Hypothalamus (tissue), 51 donors: ENCODE results near the gene CEMP1.
"Not testable (repeated sequence)": the region's sequence is repeated elsewhere in the genome, so short reads cannot be mapped to it uniquely, and the experiment has no call there.

Source experiments
- DNase-seq, 51 donors: peaks; one replicate each; lab custom pipeline; 2025; lab: John Stamatoyannopoulos, UW

CEMP1 gene

GRCh38 chr16:2537451-2538379, 6.5 kb upstream of the CEMP1 start, which contains the start of gene PDPK1:
TSS of gene PDPK1 (plus strand) at chr16:2538021. CDS start at chr16:2538113, 92 bp downstream.
- DNase-seq: peak; percentile 25 to 96 (median 89)

DNA sequence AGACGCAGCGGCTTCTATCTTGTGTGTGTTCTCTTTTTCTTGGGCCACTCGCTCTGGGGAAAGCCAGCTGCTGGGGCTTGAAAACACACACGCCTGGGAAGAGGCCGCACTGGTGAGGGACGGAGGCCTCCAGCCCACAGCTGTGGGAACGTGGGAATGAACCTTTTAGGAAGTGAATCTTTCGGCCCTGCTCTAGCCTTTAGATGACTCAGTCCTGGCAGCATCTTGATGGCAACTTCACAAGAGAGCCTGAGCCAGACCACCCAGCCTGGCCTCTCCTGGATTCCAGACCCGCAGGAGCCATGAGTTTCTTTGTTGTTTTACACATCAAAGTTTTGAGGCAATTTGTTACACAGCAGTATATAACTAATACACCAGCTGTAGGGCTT, 4.4 kb upstream of the CEMP1 start:
- no peak for DNase-seq

GRCh38 chr16:2534335-2534734, 3.1 kb upstream of the CEMP1 start:
- DNase-seq: not testable (repeated sequence)

DNA sequence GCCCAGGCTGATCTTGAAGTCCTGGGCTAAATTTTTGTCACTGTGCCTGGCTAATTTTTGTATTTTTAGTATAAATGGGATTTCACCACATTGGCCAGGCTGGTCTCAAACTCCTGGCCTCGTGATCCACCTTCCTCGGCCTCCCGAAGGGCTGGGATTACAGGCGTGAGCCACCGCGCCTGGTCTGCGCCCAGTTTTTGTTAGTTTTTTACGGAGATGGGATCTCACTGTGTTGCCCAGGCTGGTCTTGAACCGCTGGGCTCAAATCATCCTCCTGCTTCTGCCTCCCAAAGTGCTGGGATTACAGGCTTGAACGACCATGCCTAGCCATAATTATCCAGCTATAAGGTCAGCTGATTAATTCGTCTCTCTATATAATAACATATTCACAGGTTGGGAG, 2.7 kb upstream of the CEMP1 start:
- no peak for DNase-seq

DNA sequence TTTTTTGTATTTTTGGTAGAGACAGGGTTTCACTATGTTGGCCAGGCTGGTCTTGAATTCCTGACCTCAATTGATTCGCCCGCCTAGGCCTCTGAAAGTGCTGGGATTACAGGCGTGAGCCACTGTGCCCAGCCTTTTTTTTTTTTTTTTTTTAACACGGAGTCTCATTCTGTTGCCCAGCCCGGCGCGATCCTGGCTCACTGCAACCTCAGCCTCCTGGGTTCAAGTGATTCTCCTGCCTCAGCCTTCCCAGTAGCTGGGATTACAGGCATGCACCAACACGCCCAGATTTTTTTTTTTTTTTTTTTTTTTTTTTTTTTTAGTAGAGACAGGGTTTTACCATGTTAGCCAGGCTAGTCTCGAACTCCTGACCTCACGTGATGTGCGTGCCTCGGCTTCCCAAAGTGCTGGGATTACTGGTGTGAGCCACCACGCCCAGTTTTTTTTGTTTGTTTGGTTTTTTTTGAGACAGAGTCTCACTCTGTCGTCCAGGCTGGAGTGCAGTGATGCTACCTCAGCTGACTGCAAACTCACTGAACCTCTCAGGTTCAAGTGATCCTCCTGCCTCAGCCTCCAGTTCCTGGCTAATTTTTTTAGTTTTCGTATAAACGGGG, 2.0 kb upstream of the CEMP1 start:
- DNase-seq: not testable (repeated sequence)

DNA sequence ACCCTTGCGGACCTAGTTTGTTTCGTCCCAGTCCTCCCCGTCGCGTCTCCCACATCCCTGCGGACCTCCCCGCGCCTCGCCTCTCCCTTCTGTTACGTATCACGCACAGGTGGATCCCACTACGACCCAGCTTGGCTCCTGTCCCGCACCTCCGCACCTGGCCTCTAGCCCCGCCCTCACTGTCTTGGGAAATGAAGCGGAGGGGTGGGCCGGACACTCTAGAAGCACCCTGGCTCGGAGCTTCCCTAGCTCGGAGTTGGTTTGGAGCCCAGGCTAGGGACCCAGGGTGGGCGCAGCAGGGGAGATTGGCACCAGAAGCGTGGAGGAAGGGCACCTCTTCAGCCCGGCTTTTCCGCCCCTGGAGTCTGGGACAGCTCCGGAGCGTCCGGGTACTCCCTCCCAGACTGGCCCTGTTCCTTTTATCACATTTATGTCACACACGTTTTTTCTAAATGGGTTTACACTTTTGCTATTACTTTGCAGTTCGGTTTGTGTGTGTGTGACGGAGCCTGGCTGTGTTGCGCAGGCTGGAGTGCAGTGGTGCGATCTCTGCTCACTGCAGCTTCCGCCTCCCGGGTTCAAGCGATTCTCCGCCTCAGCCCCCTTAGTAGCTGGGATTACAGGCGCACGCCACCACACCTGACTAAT, 1.4 kb upstream of the CEMP1 start:
- peak in 32 of 51 donors; percentile 24 to 81 (median 51) for DNase-seq

DNA sequence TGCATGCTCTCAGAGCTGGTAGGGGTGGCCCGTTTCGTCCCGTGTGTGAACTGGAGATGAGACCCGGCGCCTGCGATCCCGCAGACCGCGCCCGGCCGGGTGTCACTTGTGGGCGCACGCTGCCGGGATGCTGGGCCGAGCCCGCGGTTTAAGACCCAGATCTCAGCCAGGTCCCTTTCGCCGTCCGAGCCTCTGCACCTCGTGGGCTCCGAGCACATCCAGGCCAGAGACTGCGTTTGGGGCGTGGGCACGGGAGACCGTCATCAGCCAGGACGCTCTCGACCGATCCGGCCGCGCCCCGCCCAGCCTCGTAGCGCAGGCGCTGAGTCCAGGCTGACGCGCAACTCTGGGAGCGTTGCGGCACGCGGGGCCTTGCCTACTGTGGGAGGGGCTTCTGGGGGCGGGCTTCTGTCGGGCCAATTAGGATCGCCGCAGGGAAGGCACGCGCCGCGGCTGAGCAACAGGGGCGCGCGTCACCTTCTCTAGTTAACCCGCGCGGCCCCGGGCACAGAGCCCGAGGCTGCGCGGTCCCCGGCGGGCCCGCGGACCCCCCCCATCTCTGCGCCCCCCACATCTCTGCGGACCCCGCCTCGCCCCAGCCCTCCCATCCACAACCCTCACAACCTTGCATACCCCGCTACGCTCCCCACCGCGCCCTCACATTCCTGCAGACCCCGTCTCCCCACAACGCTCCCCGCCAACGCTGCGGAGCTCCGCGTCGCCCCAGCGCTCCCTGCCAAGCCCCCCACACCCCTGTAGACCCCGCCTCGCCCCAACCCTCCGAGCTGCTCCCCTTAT, 687 bp upstream of the CEMP1 start:
- DNase-seq: peak; percentile 66 to 99 (median 94)

GRCh38 chr16:2530629-2531318, 434 bp downstream of the CEMP1 start:
- DNase-seq: no peak

GRCh38 chr16:2529961-2530628, 1.1 kb downstream of the CEMP1 start:
- no peak for DNase-seq

DNA sequence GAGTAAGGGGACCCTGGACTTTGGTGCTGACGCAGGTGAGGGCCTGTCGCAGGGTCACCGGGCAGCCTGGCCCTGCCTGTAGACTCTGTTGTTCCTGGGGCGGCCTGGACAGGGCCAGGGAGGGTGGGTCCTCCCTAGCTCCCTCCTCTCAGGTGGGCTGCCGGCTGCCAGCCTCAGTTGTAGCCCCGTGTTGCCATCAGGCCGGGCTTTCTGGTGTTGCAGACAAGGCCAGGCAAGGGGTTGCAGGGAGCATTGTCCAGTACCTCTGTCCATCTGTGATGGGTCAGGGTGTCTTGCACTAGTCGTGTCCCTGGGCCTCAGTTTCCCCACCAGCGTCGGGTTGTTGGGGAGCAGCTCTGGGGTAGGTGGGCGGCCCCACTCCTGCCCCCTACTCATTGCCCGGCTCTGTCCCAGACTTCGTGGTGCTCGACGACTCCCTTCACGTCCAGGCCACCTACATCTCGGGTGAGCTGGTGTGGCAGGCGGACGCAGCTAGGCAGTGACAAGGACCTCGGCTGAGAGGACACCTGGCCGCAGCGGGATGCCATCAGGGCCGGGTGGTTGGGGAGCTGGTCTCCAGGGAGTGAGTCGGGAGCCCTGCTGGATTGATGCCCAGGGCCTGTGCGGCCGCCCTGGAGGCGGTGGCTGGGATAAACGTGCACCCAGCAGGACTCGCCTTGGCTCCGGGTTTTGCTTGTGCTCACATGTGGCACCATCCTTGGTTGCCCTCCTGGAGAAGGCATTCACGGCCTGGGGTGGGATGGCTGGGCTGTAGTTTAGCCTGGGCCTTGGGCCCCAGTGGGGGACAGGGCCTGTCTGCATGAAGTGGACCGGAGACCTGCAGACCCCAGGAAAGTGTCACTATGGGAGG, 1.9 kb downstream of the CEMP1 start:
- DNase-seq: no peak

GRCh38 chr16:2528161-2529060, 2.8 kb downstream of the CEMP1 start:
- DNase-seq: no peak

GRCh38 chr16:2527784-2528100, 3.5 kb downstream of the CEMP1 start:
- no peak for DNase-seq

GRCh38 chr16:2527071-2527783, 4.0 kb downstream of the CEMP1 start:
- no peak for DNase-seq

DNA sequence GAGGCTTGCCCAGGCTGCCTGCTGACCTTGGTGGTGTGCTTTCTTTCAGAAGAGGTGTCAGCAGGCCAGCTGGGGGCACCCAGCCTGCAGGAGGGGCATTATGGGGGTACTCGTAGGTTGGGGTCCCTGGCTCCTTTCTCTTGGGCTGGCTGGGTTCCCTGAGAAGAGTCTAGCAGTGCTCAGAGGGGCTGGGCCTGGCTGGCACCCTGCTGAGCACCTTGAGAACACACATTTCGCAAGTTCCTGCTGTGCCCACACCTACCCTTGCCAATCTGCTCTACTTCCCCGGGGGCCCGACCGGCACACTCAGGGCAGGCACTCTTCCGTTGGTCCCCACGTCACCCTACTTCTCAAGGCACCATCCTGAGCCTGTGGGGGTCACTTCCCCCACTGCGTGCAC, 5.1 kb downstream of the CEMP1 start:
- no peak for DNase-seq

DNA sequence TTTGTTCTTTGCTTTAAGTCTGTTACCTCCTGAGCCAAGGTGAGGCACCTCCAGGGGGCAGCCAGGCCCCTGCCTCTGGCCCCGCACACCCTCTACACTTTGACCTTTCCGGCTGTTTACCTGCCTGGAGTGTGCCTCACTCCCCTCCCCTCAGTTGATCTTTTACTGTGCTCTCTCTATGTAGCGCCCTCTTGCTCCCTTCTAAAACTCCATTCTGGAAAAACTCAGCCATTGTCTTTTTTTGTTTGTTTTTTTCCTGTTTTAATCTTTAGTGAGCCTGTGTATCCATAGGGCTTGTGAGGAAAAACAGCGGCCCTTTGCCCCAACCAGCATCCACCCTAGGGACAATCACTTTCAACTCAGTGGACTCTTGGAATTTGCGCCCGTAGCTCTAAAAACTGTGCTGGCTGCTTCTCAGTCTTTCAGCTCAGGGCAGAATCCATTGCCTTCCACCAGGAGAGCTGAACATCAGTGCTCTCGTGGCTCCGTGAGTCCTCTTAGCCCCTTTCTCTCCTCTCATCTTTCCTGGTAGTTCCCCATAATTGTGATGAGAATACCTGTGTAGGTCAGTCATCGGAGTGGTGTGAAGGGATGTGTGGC, 6.8 kb downstream of the CEMP1 start:
- DNase-seq: no peak

- no peak for DNase-seq
Observed at GRCh38 chr16:2523801-2524231, 7.4 kb downstream of the CEMP1 start.
